ENCODE results near the gene SMIM21. TPM values are rescaled to one million over a fixed set of nuclear protein-coding genes. Genes with fewer than 3 reads are reported as not detected.

The SMIM21 gene
- total and polyA plus RNA-seq, 9 donors: not detected

- Histone ChIP-seq H3K9me3 (replicated peaks; ENCODE audit: control insufficient read depth, low read depth, low read length) (no peaks in the 10 kb centered on the region), H3K4me1 (ENCODE audit: control insufficient read depth, insufficient read depth, low read length) (no peaks in the 10 kb centered on the region), H3K36me3 (ENCODE audit: control insufficient read depth, insufficient read depth, low read length) (no peaks in the 10 kb centered on the region), H3K4me3 (ENCODE audit: low read length) (no peak overlapping the region), H3K27ac (ENCODE audit: low read length) (no peak overlapping the region), H3K27me3 (ENCODE audit: control insufficient read depth, insufficient read depth, low read length) (no peaks in the 10 kb centered on the region)
- DNase-seq: no peak
- WGBS (ENCODE audit: insufficient coverage): 73% methylated on average over 10 of the region's 22 CpGs
These were observed 48.9 kb downstream of the SMIM21 start for GRCh38 chr18:75378376-75379315.

DNA sequence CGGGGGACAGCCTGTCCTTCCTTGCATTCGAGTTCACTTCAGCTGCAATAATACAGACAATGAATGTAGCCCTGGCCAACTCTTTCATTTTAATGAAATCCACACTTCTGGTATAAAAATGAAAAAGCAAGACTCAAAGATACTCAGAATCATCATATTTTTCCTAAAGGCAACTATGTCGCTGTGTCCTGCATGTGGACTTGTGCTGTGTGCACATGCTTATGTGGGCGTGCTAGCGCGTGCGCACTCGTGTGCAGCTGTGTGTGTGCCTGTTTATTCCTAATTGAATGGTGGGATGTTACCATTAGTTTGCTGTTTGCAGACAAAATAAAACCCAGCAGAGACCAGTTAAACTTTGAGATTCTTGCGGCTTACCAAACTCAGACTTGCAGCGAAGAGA is 49.6 kb downstream of the SMIM21 start:
- no peaks in the 10 kb centered on the region for H3K4me1 ChIP-seq (ENCODE audit: control insufficient read depth, insufficient read depth, low read length)
- H3K27ac ChIP-seq (ENCODE audit: low read length): no peak overlapping the region
- H3K4me3 ChIP-seq (ENCODE audit: low read length): no peak overlapping the region
- peaks cover under 1% of the 10 kb centered on the region for H3K9me3 ChIP-seq (replicated peaks; ENCODE audit: control insufficient read depth, low read depth, low read length)
- WGBS (ENCODE audit: insufficient coverage): 37% methylated on average over 7 of the region's 10 CpGs
- H3K36me3 ChIP-seq (ENCODE audit: control insufficient read depth, insufficient read depth, low read length): no peaks in the 10 kb centered on the region
- H3K27me3 ChIP-seq (ENCODE audit: control insufficient read depth, insufficient read depth, low read length): no peaks in the 10 kb centered on the region
- peak; percentile 69 for DNase-seq

DNA sequence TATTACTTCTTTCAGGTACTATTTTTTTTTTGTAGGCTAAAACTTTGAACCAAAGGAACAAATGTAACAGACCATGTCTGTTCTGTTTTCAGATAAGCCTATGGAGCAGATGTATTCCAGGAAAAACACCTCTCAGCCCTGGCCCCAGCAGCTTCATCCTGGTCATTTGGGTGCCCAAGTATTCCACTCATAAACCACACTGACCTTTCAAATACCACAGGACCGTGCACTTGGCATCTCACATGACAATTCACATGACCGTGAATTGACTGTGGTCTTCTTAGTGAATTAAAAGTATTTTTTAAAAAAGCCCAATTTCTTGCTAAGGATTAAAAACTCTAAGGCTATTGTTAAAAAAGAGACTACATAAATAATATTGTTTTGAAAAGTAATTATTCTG is 50.2 kb downstream of the SMIM21 start:
- no peak overlapping the region for H3K4me3 ChIP-seq (ENCODE audit: low read length)
- WGBS (ENCODE audit: insufficient coverage): no CpG with 5 or more reads among the region's 2 CpGs
- no peaks in the 10 kb centered on the region for H3K36me3 ChIP-seq (ENCODE audit: control insufficient read depth, insufficient read depth, low read length)
- H3K9me3 ChIP-seq (replicated peaks; ENCODE audit: control insufficient read depth, low read depth, low read length): peaks cover 3% of the 10 kb centered on the region
- no peaks in the 10 kb centered on the region for H3K27me3 ChIP-seq (ENCODE audit: control insufficient read depth, insufficient read depth, low read length)
- no peak for DNase-seq
- H3K4me1 ChIP-seq (ENCODE audit: control insufficient read depth, insufficient read depth, low read length): no peaks in the 10 kb centered on the region
- H3K27ac ChIP-seq (ENCODE audit: low read length): no peak overlapping the region

DNA sequence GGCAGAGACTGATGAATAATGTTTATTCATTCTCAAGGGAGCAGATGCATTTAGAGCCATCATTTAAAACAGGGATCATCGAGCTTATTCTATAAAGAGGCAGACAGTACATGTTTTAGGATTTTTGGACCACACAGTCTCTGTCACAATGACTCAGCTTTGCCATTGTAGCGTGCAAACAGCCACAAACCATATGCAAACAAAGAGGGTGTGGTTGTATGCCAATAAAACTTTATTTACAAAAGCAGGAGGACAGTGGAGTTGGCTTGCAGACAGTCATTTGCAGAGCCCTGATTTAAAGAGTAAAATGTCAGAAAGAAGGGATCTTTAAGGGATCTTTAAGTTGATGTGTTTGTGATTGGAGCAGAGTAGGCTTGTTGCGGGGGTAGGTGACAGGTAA is 51.5 kb downstream of the SMIM21 start:
- Histone ChIP-seq H3K27me3 (ENCODE audit: control insufficient read depth, insufficient read depth, low read length) (no peaks in the 10 kb centered on the region), H3K36me3 (ENCODE audit: control insufficient read depth, insufficient read depth, low read length) (no peaks in the 10 kb centered on the region), H3K9me3 (replicated peaks; ENCODE audit: control insufficient read depth, low read depth, low read length) (peaks cover 3% of the 10 kb centered on the region), H3K4me1 (ENCODE audit: control insufficient read depth, insufficient read depth, low read length) (no peaks in the 10 kb centered on the region), H3K27ac (ENCODE audit: low read length) (no peak overlapping the region), H3K4me3 (ENCODE audit: low read length) (no peak overlapping the region)
- 88% methylated on average over 1 of the region's 3 CpGs for WGBS (ENCODE audit: insufficient coverage)
- DNase-seq: no peak

DNA sequence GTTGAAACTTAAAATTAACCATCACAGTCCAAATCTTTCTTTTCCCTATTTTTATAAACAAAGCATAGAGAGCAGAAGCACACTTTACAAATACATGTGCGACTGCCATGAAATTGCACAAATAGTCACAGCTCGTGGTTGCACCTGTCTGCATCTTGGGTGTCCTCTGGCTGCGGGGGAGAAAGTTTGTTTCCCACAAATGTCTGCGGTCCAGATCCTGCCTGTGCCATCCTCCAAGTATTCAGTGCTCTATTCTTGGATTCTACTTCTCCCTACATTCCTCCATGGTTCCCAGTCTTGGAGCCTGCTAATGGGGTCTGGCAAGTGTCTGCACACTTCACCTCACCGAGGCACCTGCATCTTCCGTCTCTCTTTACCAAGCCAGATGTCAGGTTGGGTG is 52.2 kb downstream of the SMIM21 start:
- no peak for DNase-seq
- no peak overlapping the region for H3K27ac ChIP-seq (ENCODE audit: low read length)
- H3K4me1 ChIP-seq (ENCODE audit: control insufficient read depth, insufficient read depth, low read length): no peaks in the 10 kb centered on the region
- H3K36me3 ChIP-seq (ENCODE audit: control insufficient read depth, insufficient read depth, low read length): no peaks in the 10 kb centered on the region
- H3K27me3 ChIP-seq (ENCODE audit: control insufficient read depth, insufficient read depth, low read length): no peaks in the 10 kb centered on the region
- peaks cover 3% of the 10 kb centered on the region for H3K9me3 ChIP-seq (replicated peaks; ENCODE audit: control insufficient read depth, low read depth, low read length)
- no peak overlapping the region for H3K4me3 ChIP-seq (ENCODE audit: low read length)
- whole genome bisulfite sequencing (ENCODE audit: insufficient coverage): 66% methylated on average over 6 of the region's 6 CpGs

GRCh38 chr18:75374466-75374865 is 53.0 kb downstream of the SMIM21 start:
- no CpG with 5 or more reads among the region's 6 CpGs for WGBS (ENCODE audit: insufficient coverage)

GRCh38 chr18:75369026-75369721 is 58.3 kb downstream of the SMIM21 start:
- Histone ChIP-seq H3K4me1 (ENCODE audit: control insufficient read depth, insufficient read depth, low read length) (no peaks in the 10 kb centered on the region), H3K9me3 (replicated peaks; ENCODE audit: control insufficient read depth, low read depth, low read length) (peaks cover 3% of the 10 kb centered on the region), H3K36me3 (ENCODE audit: control insufficient read depth, insufficient read depth, low read length) (no peaks in the 10 kb centered on the region), H3K27me3 (ENCODE audit: control insufficient read depth, insufficient read depth, low read length) (no peaks in the 10 kb centered on the region), H3K4me3 (ENCODE audit: low read length) (no peak overlapping the region), H3K27ac (ENCODE audit: low read length) (no peak overlapping the region)
- DNase-seq: no peak
- WGBS (ENCODE audit: insufficient coverage): 88% methylated on average over 17 of the region's 17 CpGs

More at GRCh38 chr18:75374466-75374865, 53.0 kb downstream of the SMIM21 start:
- H3K9me3 ChIP-seq (replicated peaks; ENCODE audit: control insufficient read depth, low read depth, low read length): peaks cover 3% of the 10 kb centered on the region
- H3K27ac ChIP-seq (ENCODE audit: low read length): no peak overlapping the region
- no peaks in the 10 kb centered on the region for H3K27me3 ChIP-seq (ENCODE audit: control insufficient read depth, insufficient read depth, low read length)
- DNase-seq: no peak
- H3K36me3 ChIP-seq (ENCODE audit: control insufficient read depth, insufficient read depth, low read length): no peaks in the 10 kb centered on the region
- no peak overlapping the region for H3K4me3 ChIP-seq (ENCODE audit: low read length)
- no peaks in the 10 kb centered on the region for H3K4me1 ChIP-seq (ENCODE audit: control insufficient read depth, insufficient read depth, low read length)

DNA sequence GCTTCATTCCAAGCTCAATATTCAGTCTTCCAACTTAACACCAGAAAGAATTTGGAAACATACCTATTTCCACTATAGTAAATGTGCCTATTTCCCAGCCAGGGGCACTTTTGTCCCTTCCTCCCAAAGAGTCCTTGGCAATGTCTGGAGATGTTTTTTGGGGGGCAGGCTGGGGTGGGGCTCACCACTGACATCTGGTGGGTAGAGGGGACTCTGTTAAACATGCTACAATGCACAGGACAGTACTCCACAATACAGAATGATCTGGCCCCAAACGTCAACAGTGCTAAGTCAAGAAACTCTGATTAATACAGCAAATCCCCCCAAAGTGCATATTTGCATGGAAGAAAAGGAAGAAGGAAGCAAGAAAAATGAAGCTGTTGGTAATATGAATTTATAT is 61.7 kb downstream of the SMIM21 start:
- Histone ChIP-seq H3K27ac (ENCODE audit: low read length) (no peak overlapping the region), H3K36me3 (ENCODE audit: control insufficient read depth, insufficient read depth, low read length) (no peaks in the 10 kb centered on the region), H3K27me3 (ENCODE audit: control insufficient read depth, insufficient read depth, low read length) (no peaks in the 10 kb centered on the region), H3K4me1 (ENCODE audit: control insufficient read depth, insufficient read depth, low read length) (peaks cover 4% of the 10 kb centered on the region), H3K4me3 (ENCODE audit: low read length) (no peak overlapping the region), H3K9me3 (replicated peaks; ENCODE audit: control insufficient read depth, low read depth, low read length) (no peaks in the 10 kb centered on the region)
- DNase-seq: no peak
- WGBS (ENCODE audit: insufficient coverage): no CpG with 5 or more reads among the region's 1 CpG

- DNase-seq: no peak
- H3K4me3 ChIP-seq (ENCODE audit: low read length): no peak overlapping the region
- no peaks in the 10 kb centered on the region for H3K9me3 ChIP-seq (replicated peaks; ENCODE audit: control insufficient read depth, low read depth, low read length)
- H3K27me3 ChIP-seq (ENCODE audit: control insufficient read depth, insufficient read depth, low read length): peaks cover 2% of the 10 kb centered on the region
- no peak overlapping the region for H3K27ac ChIP-seq (ENCODE audit: low read length)
- WGBS (ENCODE audit: insufficient coverage): 76% methylated on average over 7 of the region's 7 CpGs
- no peaks in the 10 kb centered on the region for H3K36me3 ChIP-seq (ENCODE audit: control insufficient read depth, insufficient read depth, low read length)
- peaks cover 6% of the 10 kb centered on the region for H3K4me1 ChIP-seq (ENCODE audit: control insufficient read depth, insufficient read depth, low read length)
These were observed 62.3 kb downstream of the SMIM21 start for GRCh38 chr18:75365254-75365629.

- Histone ChIP-seq H3K36me3 (ENCODE audit: control insufficient read depth, insufficient read depth, low read length) (no peaks in the 10 kb centered on the region), H3K27me3 (ENCODE audit: control insufficient read depth, insufficient read depth, low read length) (peaks cover 3% of the 10 kb centered on the region), H3K4me3 (ENCODE audit: low read length) (no peak overlapping the region), H3K4me1 (ENCODE audit: control insufficient read depth, insufficient read depth, low read length) (peaks cover 6% of the 10 kb centered on the region), H3K27ac (ENCODE audit: low read length) (no peak overlapping the region), H3K9me3 (replicated peaks; ENCODE audit: control insufficient read depth, low read depth, low read length) (no peaks in the 10 kb centered on the region)
- no peak for DNase-seq
- WGBS (ENCODE audit: insufficient coverage): 83% methylated on average over 8 of the region's 13 CpGs
These were observed 62.8 kb downstream of the SMIM21 start for GRCh38 chr18:75364512-75365253.

Measured in muscle of leg (tissue), 11 donors.